Muscle layer of colon (tissue), 2 donors: ENCODE data around the gene RPUSD1.

Experiments
- H3K27ac ChIP-seq: one replicate; pipeline ENCODE4 v1.7.0; 2013; ENCODE audit warnings: low read depth, mild to moderate bottlenecking, low read length, moderate library complexity
- H3K27me3 ChIP-seq, 2 donors: one replicate each; pipeline ENCODE4 v1.7.0; 2013; ENCODE audit warnings: low read length in 2 of 2, mild to moderate bottlenecking in 2 of 2; ENCODE audit not compliant: insufficient read depth in 2 of 2, control insufficient read depth in 1 of 2
- H3K36me3 ChIP-seq: one replicate; pipeline ENCODE4 v1.7.0; 2013; ENCODE audit warnings: mild to moderate bottlenecking, low read length; ENCODE audit not compliant: insufficient read depth
- H3K4me1 ChIP-seq: one replicate; pipeline ENCODE4 v1.7.0; 2013; ENCODE audit warnings: mild to moderate bottlenecking, low read length; ENCODE audit not compliant: insufficient read depth
- H3K4me3 ChIP-seq, 2 donors: one replicate each; pipeline ENCODE4 v1.7.0; 2013; ENCODE audit warnings: low read length in 2 of 2, low read depth in 1 of 2, mild to moderate bottlenecking in 1 of 2, moderate library complexity in 1 of 2
- H3K9ac ChIP-seq: one replicate; pipeline ENCODE4 v1.7.0; 2013; ENCODE audit warnings: low read length
- H3K9me3 ChIP-seq: one replicate; pipeline ENCODE4 v1.7.0; 2013; ENCODE audit warnings: mild to moderate bottlenecking, low read length
- donor health status: abdominal sarcoma.
- donor health status: Adenocarcinoma of cecum.

Gene RPUSD1

DNA sequence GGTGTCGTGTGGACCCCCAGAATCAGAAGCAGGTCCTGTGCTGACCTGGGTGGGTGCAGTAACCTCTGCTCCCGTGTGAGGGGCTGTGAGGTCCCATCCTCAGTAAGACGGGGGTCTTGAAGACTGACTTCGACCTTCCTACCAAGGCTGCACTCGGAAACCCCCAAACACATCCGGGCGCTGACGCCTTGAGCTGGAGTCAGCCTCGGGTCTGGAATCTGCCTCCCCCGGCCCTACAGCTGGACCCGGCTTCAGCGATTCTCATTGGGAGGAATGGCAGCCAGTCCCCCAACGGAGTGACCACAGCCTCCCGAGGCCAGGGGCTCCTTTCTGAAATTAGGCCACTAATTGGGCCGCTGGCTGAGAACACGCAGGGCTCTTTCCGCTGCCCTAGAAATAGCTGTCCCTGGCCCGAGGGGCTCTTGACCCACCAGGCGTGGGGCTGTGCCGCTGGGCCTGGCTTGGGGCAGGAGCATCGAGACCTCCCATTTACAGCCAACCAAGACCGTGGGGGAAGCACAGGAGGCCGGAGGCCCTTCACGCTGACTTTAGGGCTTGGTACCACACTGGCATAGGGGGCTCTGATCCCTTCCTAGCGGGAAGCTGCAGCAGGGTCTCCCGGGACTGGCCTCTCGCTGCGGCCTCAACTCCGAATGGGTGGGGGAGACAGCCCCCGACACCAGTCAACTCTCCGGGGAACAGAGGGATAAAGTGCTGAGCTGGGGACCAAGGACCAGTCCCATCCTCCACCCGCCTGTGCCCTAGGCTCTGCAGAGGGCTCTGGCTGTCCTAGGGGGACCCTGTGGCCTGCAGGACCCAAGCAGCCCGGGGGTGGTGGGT, 15.0 kb upstream of the RPUSD1 start:
- Histone ChIP-seq H3K9me3 (no peaks in the 10 kb centered on the region), H3K27me3 (peaks cover 7 to 44% of the 10 kb centered on the region in 2 donors), H3K4me1 (no peaks in the 10 kb centered on the region), H3K9ac (no peak overlapping the region), H3K4me3 (no peak overlapping the region), H3K27ac (no peak overlapping the region), H3K36me3 (no peaks in the 10 kb centered on the region)

DNA sequence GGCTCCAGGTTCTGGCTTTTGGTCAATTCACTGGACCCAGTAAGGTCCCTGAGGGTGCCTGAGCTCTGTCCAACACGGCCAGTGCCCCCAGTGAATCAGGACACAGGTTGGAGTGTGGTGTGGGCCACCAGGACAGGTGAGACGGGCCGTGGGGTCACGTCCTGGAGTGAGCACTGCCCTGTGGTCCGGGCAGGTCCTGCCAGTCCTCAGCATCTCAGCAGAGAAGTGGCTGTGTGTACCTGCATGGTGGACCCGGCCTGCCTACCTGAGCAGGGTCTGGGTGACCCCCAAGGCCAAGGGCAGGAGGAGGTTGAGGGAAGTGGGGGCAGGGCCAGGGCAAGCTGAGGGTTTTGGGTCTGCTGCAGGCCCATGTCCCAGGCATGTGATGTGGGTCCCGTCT, 14.3 kb upstream of the RPUSD1 start:
- Histone ChIP-seq H3K36me3 (no peaks in the 10 kb centered on the region), H3K4me3 (no peak overlapping the region), H3K27me3 (peaks cover 7 to 46% of the 10 kb centered on the region in 2 donors), H3K9ac (no peak overlapping the region), H3K4me1 (no peaks in the 10 kb centered on the region), H3K9me3 (no peaks in the 10 kb centered on the region), H3K27ac (no peak overlapping the region)

DNA sequence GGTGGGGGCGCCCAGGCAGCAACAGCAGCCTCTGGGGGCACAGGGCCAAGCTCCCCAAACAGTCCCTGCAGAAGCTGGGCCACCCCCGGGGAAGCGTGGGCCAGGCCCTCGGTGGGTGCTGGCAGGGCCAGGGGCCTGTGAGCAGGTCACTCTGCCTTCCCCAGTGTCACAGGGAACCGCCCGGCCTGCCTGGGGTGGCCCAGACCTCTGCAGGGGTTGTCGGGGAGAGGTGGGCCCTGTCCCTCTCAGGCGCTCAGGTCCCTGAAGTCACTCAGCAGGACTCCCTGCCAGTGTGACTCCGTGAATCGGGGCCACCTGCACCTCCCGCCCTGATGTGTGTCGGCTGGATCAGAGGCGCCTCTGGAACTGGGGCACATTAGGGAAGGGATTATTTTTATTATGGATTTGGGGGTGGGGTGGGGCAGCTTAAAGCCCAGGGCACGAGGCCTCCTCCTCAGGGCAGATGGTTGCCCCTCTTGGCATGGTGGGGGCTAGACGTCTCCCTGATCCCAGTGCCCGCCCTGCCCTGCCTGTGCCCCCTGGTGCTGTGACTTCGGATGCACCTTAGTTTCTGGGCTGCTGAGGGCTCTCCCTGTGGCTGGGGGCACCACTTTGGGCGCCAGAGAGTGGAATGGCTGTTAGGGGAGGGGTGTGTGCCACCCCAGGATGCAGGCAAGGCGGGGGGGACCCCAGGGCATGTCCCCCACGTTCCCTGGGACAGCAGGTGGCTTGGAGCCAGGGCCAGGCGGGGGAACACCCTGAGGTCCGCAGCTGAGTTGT, 13.6 kb upstream of the RPUSD1 start:
- H3K27ac ChIP-seq = no peak overlapping the region

GRCh38 chr16:800834-801511, 12.8 kb upstream of the RPUSD1 start:
- Histone ChIP-seq H3K27me3 (peaks cover 7 to 59% of the 10 kb centered on the region in 2 donors), H3K27ac (no peak overlapping the region), H3K9ac (no peak overlapping the region), H3K4me1 (no peaks in the 10 kb centered on the region), H3K4me3 (no peak overlapping the region), H3K36me3 (no peaks in the 10 kb centered on the region), H3K9me3 (no peaks in the 10 kb centered on the region)

More for the DNA sequence above, 13.6 kb upstream of the RPUSD1 start:
- H3K4me1 ChIP-seq = no peaks in the 10 kb centered on the region
- no peaks in the 10 kb centered on the region for H3K9me3 ChIP-seq
- no peak overlapping the region for H3K9ac ChIP-seq
- peaks cover 7 to 51% of the 10 kb centered on the region in 2 donors for H3K27me3 ChIP-seq
- no peaks in the 10 kb centered on the region for H3K36me3 ChIP-seq
- no peak overlapping the region for H3K4me3 ChIP-seq

DNA sequence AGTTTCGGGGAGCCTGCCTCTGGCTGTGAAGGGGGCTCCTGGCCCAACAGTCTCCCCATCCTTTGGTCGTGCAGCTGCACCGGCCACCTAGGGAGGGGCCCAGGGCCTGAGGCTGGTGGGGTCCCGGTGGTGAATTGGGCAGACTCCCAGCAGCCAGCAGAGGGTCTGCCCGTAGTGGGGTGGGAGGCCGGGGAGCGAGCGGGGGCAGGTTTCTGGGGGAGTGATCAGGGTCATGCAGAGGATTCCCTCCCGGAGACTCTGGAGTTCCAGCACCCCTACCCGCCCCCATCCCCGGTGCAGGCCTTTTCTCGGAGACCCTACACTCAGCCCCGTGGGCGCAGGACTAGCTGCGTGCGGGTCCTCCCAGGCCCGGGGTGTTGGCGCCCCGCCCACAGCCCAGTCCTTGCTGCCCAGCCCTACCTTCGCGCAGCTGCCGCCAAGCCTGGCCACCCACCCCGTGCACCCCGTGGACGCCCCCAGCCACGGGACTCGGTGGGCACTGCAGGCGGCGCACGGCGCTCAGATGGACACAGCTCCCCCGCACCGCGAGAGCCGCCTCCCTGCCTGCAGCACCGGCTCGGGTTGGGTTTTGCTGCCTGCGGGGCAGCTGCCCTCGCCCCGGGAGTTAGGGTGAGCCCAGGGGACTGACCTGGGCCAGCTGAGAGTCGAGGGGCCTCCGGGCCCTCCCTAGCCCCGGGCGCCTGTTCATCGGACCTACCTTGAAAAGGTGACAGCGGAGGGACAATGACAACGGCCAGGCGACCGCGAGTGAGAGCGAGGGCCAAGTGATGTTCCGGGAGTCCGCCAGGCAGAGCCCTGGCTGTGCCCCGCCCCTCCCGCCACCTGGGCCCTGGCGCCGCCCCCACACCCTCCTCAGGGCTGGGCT, 12.0 kb upstream of the RPUSD1 start, which contains the start of gene GNG13:
GNG13 (minus strand) TSS at position 787 of the 886 bp plus-strand sequence. CDS start 1,657 bp downstream, outside the sequence.
- no peak within 1 kb of the TSS for H3K9ac ChIP-seq
- peaks cover 7 to 59% of the 10 kb centered on the region in 2 donors for H3K27me3 ChIP-seq
- no peaks in the 10 kb centered on the region for H3K4me1 ChIP-seq
- no peak within 1 kb of the TSS for H3K27ac ChIP-seq
- no peaks in the 10 kb centered on the region for H3K9me3 ChIP-seq
- H3K36me3 ChIP-seq = no peaks in the 10 kb centered on the region
- H3K4me3 ChIP-seq = no peak within 1 kb of the TSS

DNA sequence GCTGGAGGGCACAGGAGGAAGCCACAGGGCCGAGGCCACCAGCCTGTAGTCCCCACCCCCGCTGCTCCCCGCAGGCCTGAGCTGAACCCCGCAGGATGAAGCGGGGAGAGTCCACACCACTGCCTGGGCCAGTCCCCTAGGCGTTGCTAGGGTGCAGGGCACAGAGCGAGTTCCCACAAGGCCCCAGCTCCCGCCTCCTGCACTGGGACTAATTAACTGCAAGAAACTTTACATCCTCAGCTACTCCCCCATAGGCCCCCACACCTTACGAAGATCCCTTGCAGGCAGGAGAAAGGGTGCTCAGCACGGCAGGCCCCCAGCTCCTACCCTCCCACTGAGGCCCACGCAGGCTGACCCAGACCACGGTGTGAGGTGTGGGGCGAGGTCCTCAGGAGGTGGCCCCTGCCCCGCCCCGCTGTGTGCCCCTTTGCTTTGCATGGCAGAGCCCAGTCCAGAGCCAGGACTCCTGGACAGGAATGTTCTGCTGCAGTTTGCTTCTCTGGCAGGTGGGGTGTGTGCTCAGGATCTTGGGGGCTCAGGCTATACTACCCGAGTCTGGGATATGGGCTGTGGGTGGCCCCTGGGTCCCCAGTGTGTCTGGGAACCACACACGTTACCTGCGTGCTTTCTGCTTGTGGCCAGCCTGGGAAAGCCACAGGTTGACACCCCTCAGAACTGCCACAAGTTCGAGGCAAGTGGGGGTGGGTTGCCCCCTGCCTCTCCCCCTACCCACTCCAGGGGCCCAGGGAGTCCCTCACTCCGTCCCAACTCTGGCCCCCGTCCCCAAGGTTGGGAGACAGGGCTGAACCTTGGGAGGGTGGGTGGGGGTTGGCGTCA, 11.1 kb upstream of the RPUSD1 start:
- H3K4me1 ChIP-seq = no peaks in the 10 kb centered on the region
- H3K9ac ChIP-seq = no peak overlapping the region
- H3K36me3 ChIP-seq = no peaks in the 10 kb centered on the region
- peaks cover 7 to 59% of the 10 kb centered on the region in 2 donors for H3K27me3 ChIP-seq
- H3K4me3 ChIP-seq = no peak overlapping the region
- H3K9me3 ChIP-seq = no peaks in the 10 kb centered on the region
- no peak overlapping the region for H3K27ac ChIP-seq

DNA sequence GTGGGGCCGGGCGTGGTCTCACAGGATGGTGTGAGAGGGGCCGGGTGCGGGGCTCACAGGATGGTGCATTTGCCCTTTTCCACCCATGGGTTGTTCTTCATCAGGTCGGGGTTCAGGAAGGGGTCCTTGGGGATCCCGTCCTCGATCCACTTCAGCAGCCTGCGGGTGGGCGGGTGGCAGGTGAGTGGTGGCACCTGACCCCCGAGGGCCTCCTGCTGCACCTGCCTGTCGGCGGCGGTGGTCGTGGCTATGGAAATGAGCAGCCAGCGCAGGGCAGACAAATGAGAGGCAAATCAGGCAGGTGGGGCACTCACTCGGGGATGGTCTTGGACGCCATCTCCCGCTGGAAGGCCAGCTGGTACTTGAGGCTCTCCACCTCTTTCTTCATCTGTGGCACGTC, 10.5 kb upstream of the RPUSD1 start:
- Histone ChIP-seq H3K9me3 (no peaks in the 10 kb centered on the region), H3K4me3 (no peak overlapping the region), H3K9ac (no peak overlapping the region), H3K27me3 (peaks cover 7 to 59% of the 10 kb centered on the region in 2 donors), H3K4me1 (no peaks in the 10 kb centered on the region), H3K27ac (no peak overlapping the region), H3K36me3 (no peaks in the 10 kb centered on the region)

GRCh38 chr16:797686-798085, 9.5 kb upstream of the RPUSD1 start:
- Histone ChIP-seq H3K27me3 (peaks cover 7 to 51% of the 10 kb centered on the region in 2 donors), H3K9me3 (no peaks in the 10 kb centered on the region), H3K27ac (no peak overlapping the region), H3K4me1 (no peaks in the 10 kb centered on the region), H3K36me3 (no peaks in the 10 kb centered on the region), H3K9ac (no peak overlapping the region), H3K4me3 (no peak overlapping the region)

- no peak overlapping the region for H3K9ac ChIP-seq
- H3K4me3 ChIP-seq = no peak overlapping the region
- no peaks in the 10 kb centered on the region for H3K36me3 ChIP-seq
- no peak overlapping the region for H3K27ac ChIP-seq
- H3K4me1 ChIP-seq = no peaks in the 10 kb centered on the region
- no peaks in the 10 kb centered on the region for H3K9me3 ChIP-seq
- peaks cover 7 to 45% of the 10 kb centered on the region in 2 donors for H3K27me3 ChIP-seq
These were observed 8.9 kb upstream of the RPUSD1 start for GRCh38 chr16:797120-797420.
